H1 (cell line): Measurements from ENCODE around the gene NANOGP8. TPM values are rescaled to one million over a fixed set of nuclear protein-coding genes. Genes with fewer than 3 reads are reported as not detected.

Experiments
- CTCF ChIA-PET: fragments of 300-600 bp; sonication (Branson Sonifier 250); formaldehyde crosslinking; loops from one replicate; lab custom pipeline; 2021; ENCODE audit not compliant: partially characterized antibody; lab: Charles Lee
- POLR2A ChIA-PET: fragments of 300-600 bp; sonication (Branson Sonifier 250); formaldehyde crosslinking; loops from one replicate; lab custom pipeline; 2021; ENCODE audit warnings: inconsistent platforms; ENCODE audit not compliant: partially characterized antibody; lab: Charles Lee
- DNase-seq, 2 experiments: peaks; one replicate each; pipeline versions ENCODE4 v3.0.0 to v3.0.0-alpha.2; 2010 to 2022; ENCODE audit warnings: low spot score in 2 of 2, low read depth in 1 of 2, mixed read lengths in 1 of 2
- FAIRE-seq: peaks from 2 replicates; lab custom pipeline; 2011; peaks lifted over from hg19 to GRCh38; lab: Jason Lieb, UNC
- H2AFZ ChIP-seq: 2 replicates; pipeline ENCODE4 v1.8.1; 2012; ENCODE audit warnings: low read length, inconsistent platforms
- H2AK5ac ChIP-seq: 2 replicates; pipeline ENCODE4 v1.6.1; 2013; ENCODE audit warnings: low read depth, low read length
- H2BK120ac ChIP-seq: replicated peaks from 2 replicates; pipeline ENCODE3; 2013; ENCODE audit warnings: low read depth, low read length, inconsistent platforms
- H2BK12ac ChIP-seq: 2 replicates; pipeline ENCODE4 v1.6.1; 2013; ENCODE audit warnings: low read depth, low read length
- H2BK15ac ChIP-seq: 2 replicates; pipeline ENCODE4 v1.6.1; 2013; ENCODE audit warnings: low read length
- H2BK20ac ChIP-seq: 2 replicates; pipeline ENCODE4 v1.6.1; 2013; ENCODE audit warnings: low read length
- H2BK5ac ChIP-seq: 2 replicates; pipeline ENCODE4 v1.6.1; 2013; ENCODE audit warnings: low read depth, low read length
- H3K14ac ChIP-seq: 2 replicates; pipeline ENCODE4 v1.6.1; 2013; ENCODE audit warnings: inconsistent platforms; ENCODE audit not compliant: insufficient read length
- H3K18ac ChIP-seq: 2 replicates; pipeline ENCODE4 v1.6.1; 2013; ENCODE audit warnings: low read length; ENCODE audit errors: extremely low read depth
- H3K23ac ChIP-seq: 2 replicates; pipeline ENCODE4 v1.6.1; 2013; ENCODE audit warnings: inconsistent platforms; ENCODE audit not compliant: insufficient read length
- H3K23me2 ChIP-seq: 2 replicates; pipeline ENCODE4 v1.6.1; 2013; ENCODE audit warnings: low read depth, low read length
- H3K27ac ChIP-seq: 2 replicates; pipeline ENCODE4 v1.6.1; 2011; ENCODE audit warnings: low read depth, low read length, inconsistent platforms
- H3K27me3 ChIP-seq, 4 experiments: replicated peaks in 1 of 4; 1 replicate in 1 of 4; 2 replicates in 3 of 4; pipeline versions ENCODE4 v1.6.1 to v1.8.1; 2011 to 2013; ENCODE audit warnings: low read length in 3 of 4, mild to moderate bottlenecking in 3 of 4, inconsistent platforms in 2 of 4, mixed read lengths in 2 of 4, moderate library complexity in 1 of 4; ENCODE audit not compliant: control insufficient read depth in 3 of 4, insufficient read depth in 3 of 4; ENCODE audit errors: extremely low read depth in 1 of 4
- H3K36me3 ChIP-seq, 4 experiments: 2 replicates each; pipeline versions ENCODE4 v1.6.1 to v1.8.1; 2011 to 2013; ENCODE audit warnings: mild to moderate bottlenecking in 4 of 4, low read length in 3 of 4, moderate library complexity in 2 of 4, control low read depth in 1 of 4, inconsistent platforms in 1 of 4; ENCODE audit not compliant: insufficient read depth in 4 of 4, control insufficient read depth in 2 of 4
- H3K4ac ChIP-seq: replicated peaks from 2 replicates; pipeline ENCODE3; 2013; ENCODE audit warnings: low read length, low read depth, mixed read lengths, inconsistent platforms; ENCODE audit not compliant: insufficient read length
- H3K4me1 ChIP-seq, 4 experiments: replicated peaks in 1 of 4; 1 replicate in 1 of 4; 2 replicates in 3 of 4; pipeline versions ENCODE4 v1.6.1 to v1.8.1; 2011 to 2013; ENCODE audit warnings: low read length in 3 of 4, inconsistent platforms in 2 of 4, mixed read lengths in 1 of 4; ENCODE audit not compliant: insufficient read depth in 4 of 4, control insufficient read depth in 3 of 4
- H3K4me2 ChIP-seq, 2 experiments: 2 replicates each; pipeline versions ENCODE4 v1.6.1 to v1.8.1; 2011 to 2013; ENCODE audit warnings: low read depth in 2 of 2, low read length in 2 of 2, control low read depth in 1 of 2, inconsistent platforms in 1 of 2, mild to moderate bottlenecking in 1 of 2; ENCODE audit not compliant: insufficient read depth in 1 of 2
- H3K4me3 ChIP-seq, 4 experiments: fragments of 200-600, 300-600 bp in 1 of 4; sonication (generic), shearing (Covaris generic), sonication (Bioruptor Twin) in 1 of 4; 2 replicates each; pipeline versions ENCODE4 v1.5.1 to v1.8.1; 2011 to 2016; ENCODE audit warnings: low read length in 4 of 4, low read depth in 3 of 4, control low read depth in 2 of 4, inconsistent platforms in 2 of 4, mild to moderate bottlenecking in 2 of 4, mixed read lengths in 1 of 4, moderate library complexity in 1 of 4; ENCODE audit not compliant: insufficient read depth in 2 of 4; ENCODE audit errors: extremely low read depth in 1 of 4
- H3K56ac ChIP-seq: replicated peaks from 2 replicates; pipeline ENCODE3; 2013; ENCODE audit warnings: low read depth, mild to moderate bottlenecking, mixed read lengths, low read length, inconsistent platforms; ENCODE audit not compliant: insufficient read length
- H3K79me1 ChIP-seq: 2 replicates; pipeline ENCODE4 v1.6.1; 2013; ENCODE audit warnings: low read depth, low read length, control low read depth
- H3K79me2 ChIP-seq, 2 experiments: 2 replicates each; pipeline versions ENCODE4 v1.6.1 to v1.8.1; 2012 to 2013; ENCODE audit warnings: low read length in 2 of 2, mild to moderate bottlenecking in 2 of 2, inconsistent platforms in 1 of 2; ENCODE audit not compliant: insufficient read depth in 2 of 2, control insufficient read depth in 1 of 2
- H3K9ac ChIP-seq, 4 experiments: replicated peaks in 1 of 4; 1 replicate in 1 of 4; 2 replicates in 3 of 4; pipeline versions ENCODE4 v1.6.1 to v1.8.1; 2011 to 2013; ENCODE audit warnings: low read depth in 3 of 4, low read length in 3 of 4, control low read depth in 2 of 4, mild to moderate bottlenecking in 2 of 4, moderate library complexity in 2 of 4, inconsistent platforms in 1 of 4; ENCODE audit errors: extremely low read depth in 1 of 4
- H3K9me3 ChIP-seq, 2 experiments: 2 replicates each; pipeline versions ENCODE4 v1.6.1 to v1.8.1; 2012 to 2013; ENCODE audit warnings: mild to moderate bottlenecking in 2 of 2, moderate library complexity in 2 of 2, control low read depth in 1 of 2, inconsistent platforms in 1 of 2, low read depth in 1 of 2, low read length in 1 of 2, mixed read lengths in 1 of 2; ENCODE audit not compliant: insufficient read depth in 2 of 2
- H4K20me1 ChIP-seq, 2 experiments: replicated peaks in 1 of 2; 2 replicates each; pipeline versions ENCODE3 to v1.8.1; 2011 to 2013; ENCODE audit warnings: inconsistent platforms in 2 of 2, low read length in 2 of 2, mild to moderate bottlenecking in 1 of 2; ENCODE audit not compliant: insufficient read depth in 2 of 2, control insufficient read depth in 1 of 2
- H4K5ac ChIP-seq: 2 replicates; pipeline ENCODE4 v1.6.1; 2013; ENCODE audit warnings: low read length, low read depth, mixed read lengths, inconsistent platforms; ENCODE audit not compliant: insufficient read length
- H4K8ac ChIP-seq: 2 replicates; pipeline ENCODE4 v1.8.0; 2013; ENCODE audit warnings: mild to moderate bottlenecking, moderate library complexity, low read length, inconsistent platforms; ENCODE audit not compliant: insufficient read depth; ENCODE audit errors: extremely low read depth
- H4K91ac ChIP-seq: replicated peaks from 2 replicates; pipeline ENCODE3; 2013; ENCODE audit warnings: low read length, mixed read lengths, inconsistent platforms; ENCODE audit not compliant: insufficient read length
- ATF2 ChIP-seq: IDR thresholded peaks from 2 replicates; pipeline ENCODE4 v1.6.1; 2012; ENCODE audit warnings: low read length, inconsistent platforms
- BRCA1 ChIP-seq: IDR thresholded peaks from 2 replicates; pipeline ENCODE4 v1.6.1; 2012; ENCODE audit warnings: low read depth, low read length, improper control_type of control experiment
- CEBPB ChIP-seq: IDR thresholded peaks from 2 replicates; pipeline ENCODE4 v1.6.1; 2012; ENCODE audit warnings: low read depth, low read length
- EGR1 ChIP-seq: IDR thresholded peaks from 2 replicates; pipeline ENCODE4 v1.6.1; 2011; ENCODE audit warnings: low read depth, low read length, borderline replicate concordance
- FOSL1 ChIP-seq: IDR thresholded peaks from 2 replicates; pipeline ENCODE4 v1.6.1; 2011; ENCODE audit warnings: mild to moderate bottlenecking, low read depth, low read length, moderate library complexity; ENCODE audit not compliant: insufficient read depth
- NRF1 ChIP-seq: IDR thresholded peaks from 2 replicates; pipeline ENCODE4 v1.6.1; 2011; ENCODE audit warnings: mild to moderate bottlenecking, low read depth, low read length, improper control_type of control experiment
- POU5F1 ChIP-seq: IDR thresholded peaks from 2 replicates; pipeline ENCODE4 v1.6.1; 2011; ENCODE audit warnings: low read depth, mild to moderate bottlenecking, low read length, moderate library complexity
- RAD21 ChIP-seq, 2 experiments: IDR thresholded peaks in 1 of 2; conservative IDR thresholded peaks in 1 of 2; 2 replicates each; pipeline ENCODE4 v1.6.1; 2011; ENCODE audit warnings: low read depth in 2 of 2, low read length in 2 of 2, improper control_type of control experiment in 1 of 2, inconsistent platforms in 1 of 2, mild to moderate bottlenecking in 1 of 2, moderate library complexity in 1 of 2
- SP1 ChIP-seq: IDR thresholded peaks from 2 replicates; pipeline ENCODE4 v1.6.1; 2011; ENCODE audit warnings: low read depth, low read length
- SRF ChIP-seq: IDR thresholded peaks from 2 replicates; pipeline ENCODE4 v1.6.1; 2011; ENCODE audit warnings: mild to moderate bottlenecking, low read depth, low read length, moderate library complexity
- TAF7 ChIP-seq: optimal IDR thresholded peaks from 2 replicates; pipeline ENCODE3; 2011; ENCODE audit warnings: low read depth, mild to moderate bottlenecking, inconsistent platforms, low read length, moderate library complexity, borderline replicate concordance
- WGBS, 2 experiments: shearing (Covaris generic) in 1 of 2; methylation state at CpG; one replicate each; pipeline versions ENCODE4 v1.1.6 to v1.1.7; 2013 to 2015; ENCODE audit warnings: low lambda C conversion rate in 2 of 2, mixed read lengths in 2 of 2, inconsistent platforms in 1 of 2, low coverage in 1 of 2, missing lambda C conversion rate in 1 of 2; ENCODE audit not compliant: insufficient replicate concordance in 2 of 2, insufficient coverage in 1 of 2, insufficient read length in 1 of 2; ENCODE audit errors: extremely low coverage in 1 of 2, missing lambda C conversion rate in 1 of 2; 5-methylcytosine and 5-hydroxymethylcytosine counted together
- polyA plus RNA-seq, 7 experiments: library from polyadenylated mRNA; depleted of rRNA in 3 of 7; stranded (reverse) in 5 of 7; unstranded in 2 of 7; fragments of >200 nt in 5 of 7; fragments of 200-250 nt in 2 of 7; gene quantifications; 1 replicate in 5 of 7; 2 replicates in 1 of 7; 4 replicates in 1 of 7; pipeline versions ENCODE4 v1.2.1 to v1.2.3, GENCODE V29; 2011 to 2013; ENCODE audit warnings: missing spikeins in 2 of 7, mixed read lengths in 2 of 7
- total RNA-seq: library from RNA; stranded (reverse); fragmentation: NEBNext Ultra II Directional; extraction: Animal tissue kit (Norgen Biotek cat#: 25700); gene quantifications from 2 replicates; pipeline ENCODE4 v1.2.1, GENCODE V29; 2021

Gene NANOGP8
- total and polyA plus RNA-seq, 2 of the 8 experiments (the other 6 are each of a cell fraction or from before 2014, with no cell fraction given), result 23.3 to 40.6 TPM

DNA sequence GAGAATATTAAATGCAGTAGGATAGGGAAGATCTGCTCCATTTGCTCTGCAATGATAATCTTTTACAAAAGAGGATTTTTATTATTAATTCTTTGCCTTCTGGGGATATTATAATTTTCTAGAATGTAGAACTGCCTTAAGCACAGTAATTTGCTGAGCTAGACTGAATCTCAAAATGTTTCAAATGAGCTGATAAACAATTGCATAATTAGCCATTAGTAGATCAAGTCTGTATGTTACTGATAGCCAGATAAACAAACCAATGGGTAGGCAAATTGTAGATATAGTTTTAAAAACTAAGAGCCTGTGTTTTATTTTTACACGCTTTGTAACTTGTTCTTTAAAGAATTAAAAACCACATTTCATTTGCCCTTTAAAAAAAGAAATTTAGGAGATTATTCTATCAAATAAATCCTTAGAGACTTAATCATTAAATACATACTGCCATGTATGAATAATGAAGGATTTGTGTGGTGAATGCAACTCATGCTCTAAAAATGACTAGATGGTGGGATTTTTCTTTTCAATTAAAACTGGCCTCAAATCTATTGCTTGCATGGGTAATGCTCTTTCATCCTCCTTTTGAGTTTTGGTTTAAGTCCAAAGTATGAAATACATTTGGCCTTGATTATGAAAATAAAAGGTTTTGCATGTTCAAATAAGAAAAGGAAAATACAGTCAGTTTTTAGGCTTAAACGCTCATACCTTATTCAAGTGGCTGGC lies 32.6 kb upstream of the NANOGP8 start:
- Histone ChIP-seq H4K8ac (no peak overlapping the region), H3K9ac (no peak overlapping the region), H3K79me2 (no peaks in the 10 kb centered on the region), H3K9me3 (no peaks in the 10 kb centered on the region), H3K56ac (no peak overlapping the region), H3K27me3 (no peaks in the 10 kb centered on the region), H3K14ac (no peak overlapping the region), H3K27ac (no peak overlapping the region), H2BK15ac (no peak overlapping the region), H4K5ac (no peak overlapping the region), H3K4me1 (no peaks in the 10 kb centered on the region; a peak in 1 of 7 replicates), H3K23ac (no peak overlapping the region), H3K23me2 (no peaks in the 10 kb centered on the region), H4K20me1 (no peaks in the 10 kb centered on the region), H2AK5ac (no peak overlapping the region), H4K91ac (no peak overlapping the region), H2BK12ac (no peak overlapping the region), H2BK5ac (no peak overlapping the region), H3K4me2 (peak overlapping the region in 1 of 2 experiments; percentile 30; a peak in 1 of 4 replicates), H3K4me3 (no peak overlapping the region; a peak in 1 of 8 replicates), H2AFZ (no peak overlapping the region), H2BK120ac (no peak overlapping the region), H3K36me3 (no peaks in the 10 kb centered on the region), H3K79me1 (no peaks in the 10 kb centered on the region; the same call in 1 of the 2 replicates), H3K18ac (no peak overlapping the region), H3K4ac (no peak overlapping the region), H2BK20ac (no peak overlapping the region)
- ChIA-PET CTCF (interaction anchor here (0.5 kb wide), 1 partner anchor 197 kb away, joined by 5 read pairs; no protein-coding TSS in a partner anchor), POLR2A (no interaction called here)
- DNase-seq (no peak), FAIRE-seq (peak; percentile 39)
- WGBS, 2 experiments, result 84% methylated on average over 2 of the region's 2 CpGs; no CpG with 5 or more reads in 1 of the 2 experiments
- TF ChIP-seq SRF, result no peak
- TF ChIP-seq BRCA1, result no peak
- no peak for TF ChIP-seq EGR1
- no peak for TF ChIP-seq SP1
- TF ChIP-seq NRF1, result no peak
- TF ChIP-seq POU5F1, result no peak
- TF ChIP-seq TAF7, result no peak
- TF ChIP-seq CEBPB, result no peak
- TF ChIP-seq ATF2, result no peak
- TF ChIP-seq FOSL1, result no peak
- no peak for TF ChIP-seq RAD21 (IDR thresholded peaks at IDR 0.05 in 1 of 2, conservative IDR thresholded peaks at IDR 0.05 in 1 of 2; ENCODE audit: low read depth in 2 of 2, low read length in 2 of 2)
